ENCODE data around the gene ENDOV.

Gene ENDOV

GRCh38 chr17:80443916-80444643 is 29.1 kb downstream of the ENDOV start:
- H3K79me2 ChIP-seq (ENCODE audit: control insufficient read depth, insufficient read depth, low read length, unreplicated experiment): no peaks in the 10 kb centered on the region
- H3K4me3 ChIP-seq (ENCODE audit: low read depth, low read length): no peak overlapping the region
- H3K27ac ChIP-seq (ENCODE audit: low read depth, low read length): no peak overlapping the region
- no peaks in the 10 kb centered on the region for H3K27me3 ChIP-seq (ENCODE audit: insufficient read depth, low read length)
- no peak overlapping the region for H2AFZ ChIP-seq (ENCODE audit: low read length, unreplicated experiment)
- H3K36me3 ChIP-seq (ENCODE audit: insufficient read depth, low read length): no peaks in the 10 kb centered on the region
- H3K4me1 ChIP-seq (ENCODE audit: control insufficient read depth, insufficient read depth, low read length, unreplicated experiment): no peaks in the 10 kb centered on the region

GRCh38 chr17:80444644-80444979 is 29.6 kb downstream of the ENDOV start:
- H3K4me3 ChIP-seq (ENCODE audit: low read depth, low read length): no peak overlapping the region
- H2AFZ ChIP-seq (ENCODE audit: low read length, unreplicated experiment): no peak overlapping the region
- no peaks in the 10 kb centered on the region for H3K27me3 ChIP-seq (ENCODE audit: insufficient read depth, low read length)
- H3K36me3 ChIP-seq (ENCODE audit: insufficient read depth, low read length): no peaks in the 10 kb centered on the region
- H3K79me2 ChIP-seq (ENCODE audit: control insufficient read depth, insufficient read depth, low read length, unreplicated experiment): no peaks in the 10 kb centered on the region
- no peaks in the 10 kb centered on the region for H3K4me1 ChIP-seq (ENCODE audit: control insufficient read depth, insufficient read depth, low read length, unreplicated experiment)
- H3K27ac ChIP-seq (ENCODE audit: low read depth, low read length): no peak overlapping the region

GRCh38 chr17:80445007-80445725 is 30.2 kb downstream of the ENDOV start:
- H3K27me3 ChIP-seq (ENCODE audit: insufficient read depth, low read length): no peaks in the 10 kb centered on the region
- no peak overlapping the region for H2AFZ ChIP-seq (ENCODE audit: low read length, unreplicated experiment)
- H3K27ac ChIP-seq (ENCODE audit: low read depth, low read length): no peak overlapping the region
- no peaks in the 10 kb centered on the region for H3K4me1 ChIP-seq (ENCODE audit: control insufficient read depth, insufficient read depth, low read length, unreplicated experiment)
- no peaks in the 10 kb centered on the region for H3K79me2 ChIP-seq (ENCODE audit: control insufficient read depth, insufficient read depth, low read length, unreplicated experiment)
- no peak overlapping the region for H3K4me3 ChIP-seq (ENCODE audit: low read depth, low read length)
- no peaks in the 10 kb centered on the region for H3K36me3 ChIP-seq (ENCODE audit: insufficient read depth, low read length)

GRCh38 chr17:80445726-80446110 is 30.8 kb downstream of the ENDOV start:
- Histone ChIP-seq H3K4me1 (ENCODE audit: control insufficient read depth, insufficient read depth, low read length, unreplicated experiment) (no peaks in the 10 kb centered on the region), H3K27me3 (ENCODE audit: insufficient read depth, low read length) (no peaks in the 10 kb centered on the region), H3K79me2 (ENCODE audit: control insufficient read depth, insufficient read depth, low read length, unreplicated experiment) (no peaks in the 10 kb centered on the region), H3K4me3 (ENCODE audit: low read depth, low read length) (no peak overlapping the region), H3K36me3 (ENCODE audit: insufficient read depth, low read length) (no peaks in the 10 kb centered on the region), H2AFZ (ENCODE audit: low read length, unreplicated experiment) (no peak overlapping the region), H3K27ac (ENCODE audit: low read depth, low read length) (no peak overlapping the region)

- Histone ChIP-seq H3K36me3 (ENCODE audit: insufficient read depth, low read length) (no peaks in the 10 kb centered on the region), H2AFZ (ENCODE audit: low read length, unreplicated experiment) (no peak overlapping the region), H3K27me3 (ENCODE audit: insufficient read depth, low read length) (no peaks in the 10 kb centered on the region), H3K4me3 (ENCODE audit: low read depth, low read length) (no peak overlapping the region), H3K27ac (ENCODE audit: low read depth, low read length) (no peak overlapping the region), H3K4me1 (ENCODE audit: control insufficient read depth, insufficient read depth, low read length, unreplicated experiment) (no peaks in the 10 kb centered on the region), H3K79me2 (ENCODE audit: control insufficient read depth, insufficient read depth, low read length, unreplicated experiment) (no peaks in the 10 kb centered on the region)
Observed at GRCh38 chr17:80446645-80447405, 31.9 kb downstream of the ENDOV start.

- H3K27me3 ChIP-seq (ENCODE audit: insufficient read depth, low read length): no peaks in the 10 kb centered on the region
- H3K4me3 ChIP-seq (ENCODE audit: low read depth, low read length): no peak overlapping the region
- H3K79me2 ChIP-seq (ENCODE audit: control insufficient read depth, insufficient read depth, low read length, unreplicated experiment): no peaks in the 10 kb centered on the region
- no peaks in the 10 kb centered on the region for H3K4me1 ChIP-seq (ENCODE audit: control insufficient read depth, insufficient read depth, low read length, unreplicated experiment)
- no peak overlapping the region for H2AFZ ChIP-seq (ENCODE audit: low read length, unreplicated experiment)
- H3K27ac ChIP-seq (ENCODE audit: low read depth, low read length): no peak overlapping the region
- H3K36me3 ChIP-seq (ENCODE audit: insufficient read depth, low read length): no peaks in the 10 kb centered on the region
Observed at GRCh38 chr17:80447790-80448189, 32.8 kb downstream of the ENDOV start.

GRCh38 chr17:80449194-80449929 is 34.4 kb downstream of the ENDOV start:
- Histone ChIP-seq H2AFZ (ENCODE audit: low read length, unreplicated experiment) (no peak overlapping the region), H3K4me3 (ENCODE audit: low read depth, low read length) (no peak overlapping the region), H3K27ac (ENCODE audit: low read depth, low read length) (no peak overlapping the region), H3K79me2 (ENCODE audit: control insufficient read depth, insufficient read depth, low read length, unreplicated experiment) (no peaks in the 10 kb centered on the region), H3K27me3 (ENCODE audit: insufficient read depth, low read length) (no peaks in the 10 kb centered on the region), H3K4me1 (ENCODE audit: control insufficient read depth, insufficient read depth, low read length, unreplicated experiment) (peaks cover 9% of the 10 kb centered on the region), H3K36me3 (ENCODE audit: insufficient read depth, low read length) (no peaks in the 10 kb centered on the region)

- Histone ChIP-seq H3K36me3 (ENCODE audit: insufficient read depth, low read length) (no peaks in the 10 kb centered on the region), H3K79me2 (ENCODE audit: control insufficient read depth, insufficient read depth, low read length, unreplicated experiment) (no peaks in the 10 kb centered on the region), H2AFZ (ENCODE audit: low read length, unreplicated experiment) (no peak overlapping the region), H3K4me3 (ENCODE audit: low read depth, low read length) (no peak overlapping the region), H3K27me3 (ENCODE audit: insufficient read depth, low read length) (no peaks in the 10 kb centered on the region), H3K27ac (ENCODE audit: low read depth, low read length) (no peak overlapping the region), H3K4me1 (ENCODE audit: control insufficient read depth, insufficient read depth, low read length, unreplicated experiment) (peaks cover 9% of the 10 kb centered on the region)
Observed at GRCh38 chr17:80449930-80450576, 35.1 kb downstream of the ENDOV start.

GRCh38 chr17:80451104-80451775 is 36.3 kb downstream of the ENDOV start:
- Histone ChIP-seq H3K27me3 (ENCODE audit: insufficient read depth, low read length) (no peaks in the 10 kb centered on the region), H3K27ac (ENCODE audit: low read depth, low read length) (no peak overlapping the region), H3K79me2 (ENCODE audit: control insufficient read depth, insufficient read depth, low read length, unreplicated experiment) (no peaks in the 10 kb centered on the region)

More at GRCh38 chr17:80451104-80451775, 36.3 kb downstream of the ENDOV start:
- peaks cover 14% of the 10 kb centered on the region for H3K4me1 ChIP-seq (ENCODE audit: control insufficient read depth, insufficient read depth, low read length, unreplicated experiment)
- H2AFZ ChIP-seq (ENCODE audit: low read length, unreplicated experiment): no peak overlapping the region
- no peak overlapping the region for H3K4me3 ChIP-seq (ENCODE audit: low read depth, low read length)
- no peaks in the 10 kb centered on the region for H3K36me3 ChIP-seq (ENCODE audit: insufficient read depth, low read length)
